ENCODE measurements around the gene CHAF1B. TPM values are rescaled to one million over a fixed set of nuclear protein-coding genes. Genes with fewer than 3 reads are reported as not detected.

CHAF1B gene
- total and polyA plus RNA-seq, 2 of the 8 experiments (the other 6 are each of a cell fraction or from before 2014, with no cell fraction given) = 11.8 to 23.1 TPM

DNA sequence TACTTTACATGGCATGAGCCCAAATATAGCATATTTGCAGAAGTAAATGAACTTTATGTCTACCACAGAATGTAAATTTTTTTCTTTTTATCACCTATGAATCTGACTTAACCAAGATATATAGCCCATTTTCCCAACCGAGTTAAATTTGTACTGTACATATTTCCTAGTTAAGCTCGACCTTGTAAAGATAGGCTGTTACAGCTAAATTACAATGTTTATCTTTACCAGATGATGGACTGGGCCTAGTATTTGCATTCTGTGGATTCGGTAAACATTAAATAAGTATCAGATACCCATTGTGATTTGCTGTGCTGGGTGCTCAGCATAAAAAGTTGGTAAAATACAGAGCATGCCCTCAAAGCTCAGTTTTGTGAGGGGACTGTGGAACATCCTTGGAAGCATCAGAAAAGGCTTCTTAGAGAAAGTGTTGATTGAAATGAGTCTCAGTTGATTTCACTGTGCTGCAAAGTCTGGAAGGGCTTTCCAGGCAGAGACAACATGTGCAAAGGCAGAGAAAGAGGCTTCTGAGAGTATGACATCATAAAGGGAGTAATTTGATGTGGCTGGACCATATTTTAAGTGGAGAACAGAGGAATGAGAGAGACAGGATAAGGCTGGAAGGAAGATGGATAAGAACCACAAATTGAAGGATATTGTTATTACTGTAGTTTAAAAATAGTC is 37.8 kb upstream of the CHAF1B start (continued):
- TF ChIP-seq CHD7 (IDR thresholded peaks at IDR 0.05; ENCODE audit: insufficient replicate concordance, low read length) (no peak), E2F6 (IDR thresholded peaks at IDR 0.05) (no peak), JUN (IDR thresholded peaks at IDR 0.05; ENCODE audit: low read depth, low read length) (no peak), JUND (IDR thresholded peaks at IDR 0.05; ENCODE audit: low read length) (no peak), SP4 (IDR thresholded peaks at IDR 0.05; ENCODE audit: low read length) (no peak), KDM5A (IDR thresholded peaks at IDR 0.05; ENCODE audit: low read length) (no peak), RXRA (IDR thresholded peaks at IDR 0.05; ENCODE audit: insufficient read depth, low read depth, low read length) (no peak), POLR2AphosphoS5 (IDR thresholded peaks at IDR 0.05; ENCODE audit: low read depth, low read length) (no peak)

Data from H1 (cell line).